ENCODE data around the gene HMGN4. TPM values are rescaled to one million over a fixed set of nuclear protein-coding genes. Genes with fewer than 3 reads are reported as not detected.

The HMGN4 gene
- total and polyA plus RNA-seq, 9 of the 15 experiments (the other 6 are each of a cell fraction or from before 2014, with no cell fraction given): 35.4 to 134 (median 94.1) TPM

GRCh38 chr6:26537160-26537845 lies 863 bp upstream of the HMGN4 start (continued):
- TF ChIP-seq KLF6 (CRISPR knock-in tag; IDR thresholded peaks at IDR 0.05; ENCODE audit: borderline replicate concordance): no peak
- TF ChIP-seq, protein P1, sequence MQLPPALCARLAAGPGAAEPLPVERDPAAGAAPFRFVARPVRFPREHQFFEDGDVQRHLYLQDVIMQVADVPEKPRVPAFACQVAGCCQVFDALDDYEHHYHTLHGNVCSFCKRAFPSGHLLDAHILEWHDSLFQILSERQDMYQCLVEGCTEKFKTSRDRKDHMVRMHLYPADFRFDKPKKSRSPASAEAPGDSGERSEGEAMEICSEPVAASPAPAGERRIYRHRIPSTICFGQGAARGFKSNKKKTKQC (CRISPR knock-in tag; IDR thresholded peaks at IDR 0.05): peak; percentile 77

DNA sequence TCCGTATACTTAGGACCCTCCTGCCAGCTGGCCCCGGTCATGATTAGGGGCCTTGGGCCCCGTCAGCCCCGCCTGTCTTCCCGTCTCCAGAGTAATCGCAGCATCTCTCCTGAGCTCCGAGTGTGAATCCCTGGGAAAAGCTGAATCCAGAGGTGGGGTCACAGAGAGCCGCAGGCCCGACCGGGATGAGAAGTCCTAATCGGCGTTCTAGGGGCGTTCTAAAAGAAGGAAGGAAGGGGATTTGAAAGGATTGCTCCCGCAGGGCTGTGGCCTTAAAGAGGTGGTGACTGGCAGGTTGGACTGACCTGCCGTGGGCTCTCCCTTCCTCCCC lies 371 bp downstream of the HMGN4 start:
- WGBS (ENCODE audit: insufficient coverage, low coverage, missing lambda C conversion rate): 0% methylated on average over 15 of the region's 15 CpGs
- no peaks in the 10 kb centered on the region for H3K27me3 ChIP-seq (ENCODE audit: control insufficient read depth in 2 of 2, insufficient read depth in 2 of 2, low read length in 2 of 2)
- H3K4me3 ChIP-seq: peak overlapping the region; percentile 67
- no peaks in the 10 kb centered on the region for H3K9me3 ChIP-seq (replicated peaks; ENCODE audit: control insufficient read depth, insufficient read depth, low read depth, low read length)
- ChIA-PET CTCF (ENCODE audit: low intra/inter-chr PET ratio) (interaction anchor here (0.7 kb wide), 1 partner anchor 198 kb away, joined by 3 read pairs; no protein-coding TSS in a partner anchor), POLR2A (interaction anchor here (0.5 to 4.2 kb wide), 12 partner anchors 10 to 1054 kb away, joined by 3 to 26 read pairs (median 6); no protein-coding TSS in a partner anchor)
- FAIRE-seq (no peak), ATAC-seq (peak; percentile 3), DNase-seq (ENCODE audit: extremely low read depth in 1 of 4, low spot score in 3 of 4) (no peak)
- no peaks in the 10 kb centered on the region; the same call in 1 of the 2 replicates for H4K20me1 ChIP-seq (replicated peaks; ENCODE audit: control insufficient read depth, insufficient read depth, low read length)
- H3K9me1 ChIP-seq (ENCODE audit: control insufficient read depth, insufficient read depth, low read length): no peaks in the 10 kb centered on the region
- intact Hi-C loops (cut with micrococcal nuclease) (loop anchor here (5.0 kb wide), 1 partner anchor 226 kb away; no protein-coding TSS in a partner anchor), in situ Hi-C loops (cut with MboI) (no loop called here)
- H3K36me3 ChIP-seq (ENCODE audit: control insufficient read depth, insufficient read depth, low read length): peaks cover 32% of the 10 kb centered on the region
- peak overlapping the region; percentile 86 for H3K27ac ChIP-seq (ENCODE audit: extremely low read depth, low read depth, low read length)
- TSS peak; percentile 43 for BruUV-seq (replicated peaks)
- peaks cover 43% of the 10 kb centered on the region for H3K79me2 ChIP-seq (ENCODE audit: control insufficient read depth, insufficient read depth, low read length)
- peak overlapping the region; percentile 94 for H3K4me2 ChIP-seq (ENCODE audit: insufficient read depth, low read length)
- peaks cover 14 to 22% of the 10 kb centered on the region in 2 experiments for H3K4me1 ChIP-seq (replicated peaks in 1 of 2; ENCODE audit: control insufficient read depth in 2 of 2, insufficient read depth in 2 of 2, low read length in 2 of 2)
- H3K9ac ChIP-seq (ENCODE audit: insufficient read depth in 1 of 2, low read depth in 2 of 2, low read length in 2 of 2): peak overlapping the region; percentile 80 to 95
- H2AFZ ChIP-seq (ENCODE audit: low read depth, low read length): peak overlapping the region; percentile 98
- TF ChIP-seq, protein P2, sequence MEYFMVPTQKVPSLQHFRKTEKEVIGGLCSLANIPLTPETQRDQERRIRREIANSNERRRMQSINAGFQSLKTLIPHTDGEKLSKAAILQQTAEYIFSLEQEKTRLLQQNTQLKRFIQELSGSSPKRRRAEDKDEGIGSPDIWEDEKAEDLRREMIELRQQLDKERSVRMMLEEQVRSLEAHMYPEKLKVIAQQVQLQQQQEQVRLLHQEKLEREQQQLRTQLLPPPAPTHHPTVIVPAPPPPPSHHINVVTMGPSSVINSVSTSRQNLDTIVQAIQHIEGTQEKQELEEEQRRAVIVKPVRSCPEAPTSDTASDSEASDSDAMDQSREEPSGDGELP (CRISPR knock-in tag; IDR thresholded peaks at IDR 0.05; ENCODE audit: borderline replicate concordance): peak; percentile 37
- TF ChIP-seq U2AF1 (optimal IDR thresholded peaks at IDR 0.05; ENCODE audit: low read depth, low read length) (no peak), EWSR1 (IDR thresholded peaks at IDR 0.05; ENCODE audit: borderline replicate concordance, low read depth, partially characterized antibody) (no peak), PCBP2 (IDR thresholded peaks at IDR 0.05; ENCODE audit: low read depth, low read length, poor library complexity, severe bottlenecking) (no peak), NCOA6 (IDR thresholded peaks at IDR 0.05) (no peak), BACH1 (tag; IDR thresholded peaks at IDR 0.05) (no peak), ZBTB1 (CRISPR knock-in tag; IDR thresholded peaks at IDR 0.05; ENCODE audit: borderline replicate concordance, low read depth) (no peak), HMGN3 (IDR thresholded peaks at IDR 0.05; ENCODE audit: borderline replicate concordance, extremely low read depth, insufficient read length, low read depth, low read length) (no peak), RBFOX2 (IDR thresholded peaks at IDR 0.05; ENCODE audit: low read depth, low read length) (peak; percentile 62), ETV5 (CRISPR knock-in tag; IDR thresholded peaks at IDR 0.05; ENCODE audit: low read depth) (0 out of 2 replicates have a peak, but pooled peaks have one; percentile 1), CBX2 (IDR thresholded peaks at IDR 0.05; ENCODE audit: insufficient read depth, low read length, poor library complexity, severe bottlenecking) (no peak), FUS (optimal IDR thresholded peaks at IDR 0.05; ENCODE audit: low read depth, low read length) (no peak)
- TF ChIP-seq, protein P3, sequence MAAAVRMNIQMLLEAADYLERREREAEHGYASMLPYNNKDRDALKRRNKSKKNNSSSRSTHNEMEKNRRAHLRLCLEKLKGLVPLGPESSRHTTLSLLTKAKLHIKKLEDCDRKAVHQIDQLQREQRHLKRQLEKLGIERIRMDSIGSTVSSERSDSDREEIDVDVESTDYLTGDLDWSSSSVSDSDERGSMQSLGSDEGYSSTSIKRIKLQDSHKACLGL (CRISPR knock-in tag; IDR thresholded peaks at IDR 0.05; ENCODE audit: borderline replicate concordance, poor library complexity, severe bottlenecking): no peak

Data from K562 (cell line).